GM08714 (cell line): ENCODE data around the gene PLPPR3.

ENCODE experiments used
- H3K4me3 ChIP-seq: fragments of 200-500 bp; sonication (Bioruptor generic); 2 replicates; pipeline ENCODE4 v1.5.1; 2014; ENCODE audit warnings: mild to moderate bottlenecking, low read length, inconsistent platforms
- ZNF274 ChIP-seq: IDR thresholded peaks from 2 replicates; pipeline ENCODE4 v1.6.1; 2012; ENCODE audit warnings: mild to moderate bottlenecking, low read depth, low read length

Gene PLPPR3

DNA sequence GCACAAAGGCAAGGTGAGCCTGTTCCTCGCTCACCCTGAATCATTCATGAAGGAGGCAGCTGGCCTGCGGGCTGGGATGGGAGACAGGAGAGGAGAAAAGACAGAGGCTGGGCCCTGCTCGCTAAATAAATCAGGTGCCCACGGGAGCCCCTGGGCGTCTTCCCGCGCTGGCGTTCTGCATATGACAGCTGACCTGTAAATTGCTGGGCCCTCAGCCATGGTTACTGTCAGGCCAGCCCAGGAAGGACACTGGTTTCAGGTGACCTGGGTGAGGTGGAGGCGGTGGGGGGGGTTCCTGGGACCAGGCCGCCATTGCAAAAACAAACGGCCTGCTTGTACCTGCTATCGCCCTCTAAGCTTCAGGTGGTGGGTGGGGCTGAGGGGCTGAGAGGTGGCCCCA, 27.9 kb downstream of the PLPPR3 start:
- TF ChIP-seq ZNF274: no peak
- H3K4me3 ChIP-seq: no peak overlapping the region

GRCh38 chr19:792306-792885, 29.4 kb downstream of the PLPPR3 start:
- H3K4me3 ChIP-seq: no peak overlapping the region
- no peak for TF ChIP-seq ZNF274

DNA sequence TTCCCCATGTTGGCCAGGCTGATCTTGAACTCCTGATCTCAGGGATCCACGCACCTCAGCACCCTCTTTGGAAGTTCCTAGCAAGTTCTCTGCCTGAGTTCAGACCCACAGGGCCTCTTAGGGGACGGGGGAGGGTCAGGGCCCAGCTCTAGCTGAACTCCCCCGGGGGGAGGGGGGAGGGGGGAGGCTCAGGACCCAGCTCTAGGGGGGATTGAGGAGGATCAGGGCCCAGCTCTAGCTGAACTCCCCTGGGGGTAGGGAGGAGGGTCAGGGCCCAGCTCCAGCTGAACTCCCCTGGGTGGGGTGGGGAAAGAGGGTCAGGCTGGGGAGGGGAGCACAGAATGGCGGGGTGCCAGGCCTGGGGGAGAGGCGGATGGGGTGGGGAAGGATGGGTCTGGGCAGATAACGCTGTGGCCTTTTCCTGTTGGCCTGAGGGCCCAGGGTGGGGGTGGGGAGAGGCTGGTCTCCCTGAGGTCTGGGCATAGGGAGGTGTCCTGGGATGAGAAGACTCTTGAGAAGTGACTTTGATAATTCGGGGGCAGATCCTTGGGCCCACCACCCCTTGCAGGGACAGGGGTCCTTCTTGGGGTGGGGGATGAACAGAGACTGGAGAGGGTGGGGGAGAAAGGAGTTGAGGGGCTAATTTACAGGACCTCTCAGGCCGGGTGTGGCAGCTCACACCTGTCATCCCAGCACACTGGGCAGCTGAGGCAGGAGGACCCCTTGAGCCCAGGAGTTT, 30.0 kb downstream of the PLPPR3 start:
- no peak for TF ChIP-seq ZNF274
- H3K4me3 ChIP-seq: no peak overlapping the region

DNA sequence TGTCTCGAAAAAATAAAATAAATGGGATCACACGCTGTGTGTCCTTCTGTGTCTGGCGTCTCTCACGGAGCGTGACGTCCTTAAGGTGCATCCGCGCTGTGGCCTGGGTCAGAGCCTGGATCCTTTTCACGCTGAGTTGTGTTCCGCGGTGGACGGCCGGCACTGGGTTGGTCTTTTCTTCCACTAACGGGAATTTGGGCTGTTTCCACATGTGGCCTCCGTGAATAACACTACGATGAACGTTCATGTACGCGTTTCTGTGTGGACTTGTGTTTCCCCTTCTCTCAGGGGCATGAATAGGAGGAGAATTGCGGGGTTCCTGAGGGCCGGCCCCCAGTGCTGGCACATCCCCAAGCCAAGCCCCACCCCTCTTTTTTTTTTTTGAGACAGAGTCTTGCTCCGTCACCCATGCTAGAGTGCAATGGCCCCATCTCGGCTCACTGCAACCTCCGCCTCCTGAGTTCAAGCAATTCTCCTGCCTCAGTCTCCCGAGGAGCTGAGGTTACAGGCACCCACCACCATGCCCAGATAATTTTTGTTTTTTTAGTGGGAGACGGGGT, 30.7 kb downstream of the PLPPR3 start:
- no peak for TF ChIP-seq ZNF274
- no peak overlapping the region for H3K4me3 ChIP-seq

- no peak overlapping the region for H3K4me3 ChIP-seq
Observed at GRCh38 chr19:789701-790060, 32.1 kb downstream of the PLPPR3 start.

DNA sequence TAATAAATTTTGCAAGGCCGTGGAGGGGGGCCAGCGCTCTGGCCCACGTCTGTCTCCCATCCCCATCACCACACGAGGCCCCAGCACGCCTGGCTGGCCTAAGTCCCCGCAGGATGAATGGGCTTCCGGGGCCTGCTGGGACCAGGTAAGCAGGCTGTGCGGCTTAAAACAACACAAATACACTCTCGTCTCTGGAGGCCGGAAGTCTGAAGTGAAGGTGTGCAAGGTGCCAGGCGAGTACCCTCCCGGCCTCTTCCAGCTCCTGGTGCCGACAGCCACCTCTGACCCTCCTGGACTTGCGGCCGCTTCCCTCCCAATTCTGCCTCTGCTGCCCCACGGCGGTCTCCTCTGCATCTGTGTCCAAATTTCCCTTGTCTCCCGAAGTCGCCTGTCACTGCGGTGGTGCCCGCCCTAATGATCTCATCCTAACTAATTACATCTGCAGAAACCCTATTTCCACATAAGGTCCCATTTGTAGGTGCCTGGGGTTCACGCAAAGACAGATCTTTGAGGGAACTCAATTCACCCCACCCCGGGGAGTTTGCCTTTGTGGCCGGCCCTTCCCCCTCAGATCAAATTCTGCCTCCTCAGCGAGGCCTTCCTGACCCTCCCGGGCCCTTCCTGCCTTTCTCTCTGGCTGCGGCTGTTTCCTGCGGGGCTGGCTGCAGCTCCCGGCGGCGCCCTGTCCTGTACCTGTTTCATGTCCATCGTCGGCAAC, 32.6 kb downstream of the PLPPR3 start:
- TF ChIP-seq ZNF274: no peak
- no peak overlapping the region for H3K4me3 ChIP-seq

More at GRCh38 chr19:789701-790060, 32.1 kb downstream of the PLPPR3 start:
- no peak for TF ChIP-seq ZNF274

- no peak overlapping the region for H3K4me3 ChIP-seq
- no peak for TF ChIP-seq ZNF274
Observed at GRCh38 chr19:788686-788982, 33.1 kb downstream of the PLPPR3 start.

GRCh38 chr19:787536-787935, 34.2 kb downstream of the PLPPR3 start:
- TF ChIP-seq ZNF274: no peak
- no peak overlapping the region for H3K4me3 ChIP-seq

DNA sequence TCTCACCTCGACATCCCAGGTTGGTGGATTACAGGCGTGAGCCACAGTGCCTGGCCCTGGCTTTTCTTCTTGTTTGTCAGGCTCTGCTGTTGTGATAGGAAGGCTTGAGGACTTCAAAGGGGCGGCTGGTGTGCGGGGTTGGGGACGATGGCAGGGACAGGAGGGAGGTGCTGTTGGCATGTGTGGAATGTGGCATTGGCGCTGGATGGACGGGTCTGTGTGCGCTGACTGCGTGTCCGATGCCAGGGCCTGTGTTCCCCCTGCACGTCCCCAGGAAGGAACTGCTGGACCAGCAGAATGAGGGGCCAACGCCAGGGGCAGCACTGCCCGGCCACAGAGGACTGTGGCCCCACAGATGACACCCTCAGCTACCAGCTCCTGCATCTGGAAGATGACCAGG, 37.2 kb downstream of the PLPPR3 start:
- TF ChIP-seq ZNF274: no peak
- H3K4me3 ChIP-seq: no peak overlapping the region

- H3K4me3 ChIP-seq: no peak overlapping the region
- no peak for TF ChIP-seq ZNF274
Observed at GRCh38 chr19:782878-783668, 38.7 kb downstream of the PLPPR3 start.

DNA sequence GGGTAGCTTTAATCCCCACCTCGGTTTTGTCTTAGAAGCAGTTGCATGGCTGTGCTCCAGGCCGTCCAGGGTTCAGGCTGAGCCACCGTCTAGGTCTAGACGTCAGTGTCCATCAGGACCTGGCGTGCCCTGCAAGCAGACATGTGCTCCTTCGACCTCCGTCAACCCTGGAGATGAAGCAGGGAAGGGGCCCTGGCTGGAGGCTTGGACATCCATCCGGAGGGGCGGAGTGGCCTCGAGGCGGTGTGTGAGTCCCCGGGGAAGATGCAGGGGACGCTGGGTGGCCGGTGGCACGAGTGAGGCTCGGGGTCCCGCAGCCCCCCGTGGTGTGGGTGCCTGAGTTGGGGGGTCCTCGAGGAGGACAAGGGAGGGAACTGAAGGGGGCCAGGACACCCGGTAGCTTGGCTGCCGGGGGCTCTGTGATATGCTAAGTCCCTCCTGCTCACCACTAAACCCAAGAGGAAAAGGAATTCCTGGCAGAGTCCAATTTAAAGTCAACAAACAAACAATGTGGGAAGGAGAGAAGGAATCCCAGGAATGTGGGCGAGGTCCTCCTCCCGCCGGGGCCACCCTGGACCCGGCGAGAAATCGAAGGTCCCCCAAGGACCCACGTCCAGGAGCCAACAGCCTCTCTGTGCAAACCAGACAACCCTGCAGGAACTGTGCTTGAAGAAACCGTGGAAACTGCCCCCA, 39.4 kb downstream of the PLPPR3 start:
- TF ChIP-seq ZNF274: no peak
- no peak overlapping the region for H3K4me3 ChIP-seq

- H3K4me3 ChIP-seq: no peak overlapping the region
- no peak for TF ChIP-seq ZNF274
Observed at GRCh38 chr19:781800-782184, 40.0 kb downstream of the PLPPR3 start.

DNA sequence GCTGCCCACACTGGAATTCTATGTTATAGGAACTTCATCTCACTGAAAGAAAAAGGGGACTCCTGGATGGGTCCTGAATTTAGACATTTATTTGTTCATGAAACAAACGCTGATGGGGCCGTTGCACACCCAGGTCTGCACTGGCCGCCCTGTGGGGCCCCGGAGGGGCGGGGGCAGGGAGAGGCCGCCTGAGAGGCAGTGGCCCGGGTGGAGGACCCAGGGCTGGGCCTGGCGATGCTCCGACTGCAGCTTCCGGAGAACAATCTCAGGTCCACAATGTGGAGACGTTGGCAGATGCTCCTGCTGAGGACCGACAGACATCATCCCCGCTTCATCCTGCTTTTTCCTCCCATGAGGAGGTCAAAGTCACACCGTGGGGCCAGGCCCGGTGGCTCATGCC, 40.8 kb downstream of the PLPPR3 start:
- H3K4me3 ChIP-seq: no peak overlapping the region

More for the DNA sequence above, 40.8 kb downstream of the PLPPR3 start:
- no peak for TF ChIP-seq ZNF274
